RWPE2 (cell line): Measurements from ENCODE around the gene GOT1.

ENCODE experiments used
- ATAC-seq: fragments of 200-7000 bp; cut with Tn5 transposase; 3 replicates; pipeline ENCODE4 v1.9.1; 2021; ENCODE audit warnings: low read depth
- DNase-seq: peaks from one replicate; pipeline ENCODE4 v3.0.0-alpha.2; 2020; ENCODE audit warnings: low spot score
- H3K27ac ChIP-seq: fragments of 450-650 bp; 2 replicates; pipeline ENCODE4 v1.5.1; 2017; ENCODE audit warnings: mild to moderate bottlenecking; ENCODE audit not compliant: poor library complexity, severe bottlenecking
- H3K27me3 ChIP-seq: fragments of 250-450 bp; sonication (Bioruptor Pico); 2 replicates; pipeline ENCODE4 v1.5.1; 2021; ENCODE audit warnings: mild to moderate bottlenecking, moderate library complexity; ENCODE audit not compliant: insufficient read depth, poor library complexity, severe bottlenecking
- H3K36me3 ChIP-seq: fragments of 250-450 bp; sonication (Bioruptor Pico); 2 replicates; pipeline ENCODE4 v1.5.1; 2020; ENCODE audit warnings: low read depth, mild to moderate bottlenecking, moderate library complexity
- H3K4me1 ChIP-seq: fragments of 250-450 bp; sonication (Bioruptor Pico); 2 replicates; pipeline ENCODE4 v1.5.1; 2021; ENCODE audit warnings: mild to moderate bottlenecking, moderate library complexity; ENCODE audit not compliant: insufficient read depth, poor library complexity, severe bottlenecking
- H3K4me3 ChIP-seq: fragments of 250-450 bp; sonication (Bioruptor Pico); 2 replicates; pipeline ENCODE4 v1.5.1; 2021; ENCODE audit warnings: mild to moderate bottlenecking, moderate library complexity; ENCODE audit not compliant: severe bottlenecking
- H3K9me3 ChIP-seq: fragments of 250-450 bp; sonication (Bioruptor Pico); 2 replicates; pipeline ENCODE4 v1.5.1; 2021; ENCODE audit warnings: mild to moderate bottlenecking, moderate library complexity; ENCODE audit not compliant: severe bottlenecking
- CTCF ChIP-seq: fragments of 450-650 bp; IDR thresholded peaks from one replicate; pipeline ENCODE4 v1.5.1; 2017; ENCODE audit warnings: mild to moderate bottlenecking, moderate library complexity; ENCODE audit not compliant: poor library complexity, severe bottlenecking

GOT1 gene

DNA sequence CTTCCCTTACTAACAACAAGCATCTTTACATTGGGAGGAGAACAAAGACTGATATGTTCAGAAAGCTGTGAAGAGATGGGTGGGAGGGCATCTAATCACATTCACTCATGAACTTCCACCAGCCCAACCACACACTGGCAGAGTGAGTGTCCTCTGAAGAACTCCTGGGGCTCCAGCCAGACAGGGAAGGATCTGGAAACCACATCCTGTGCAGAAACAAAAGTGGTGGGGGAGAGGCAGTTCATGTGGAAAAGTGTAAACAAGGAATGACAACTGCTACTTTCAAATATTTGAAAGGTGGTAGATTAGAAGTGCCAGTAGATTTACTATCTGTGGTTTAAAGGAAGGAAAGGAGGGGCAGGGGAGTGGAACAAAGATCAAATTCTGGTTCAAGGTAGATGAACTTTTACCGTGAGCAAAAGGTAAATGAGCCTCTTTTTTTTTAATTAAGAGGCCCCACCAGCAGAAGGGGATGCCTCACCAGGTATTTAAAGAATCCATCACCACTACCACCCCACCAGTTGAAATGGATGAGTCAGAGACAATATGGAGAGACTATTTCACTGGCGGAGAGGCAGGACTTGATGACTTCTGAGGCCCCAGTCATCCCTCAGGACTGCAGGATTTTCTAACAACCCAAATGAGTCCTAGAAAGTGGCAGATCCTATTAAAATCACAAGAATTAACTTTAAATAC is 34.5 kb downstream of the GOT1 start:
- Histone ChIP-seq H3K27me3 (no peaks in the 10 kb centered on the region), H3K36me3 (peaks cover 45% of the 10 kb centered on the region), H3K4me3 (no peak overlapping the region), H3K9me3 (no peaks in the 10 kb centered on the region), H3K27ac (peak overlapping the region; percentile 92), H3K4me1 (peaks cover 54% of the 10 kb centered on the region)
- no peak for TF ChIP-seq CTCF
- ATAC-seq = peak; percentile 78
- DNase-seq = peak; percentile 82

GRCh38 chr10:99394761-99395386 is 35.5 kb downstream of the GOT1 start:
- Histone ChIP-seq H3K4me1 (peaks cover 54% of the 10 kb centered on the region), H3K27me3 (no peaks in the 10 kb centered on the region), H3K9me3 (no peaks in the 10 kb centered on the region), H3K27ac (peak overlapping the region; percentile 92), H3K36me3 (peaks cover 35% of the 10 kb centered on the region), H3K4me3 (no peak overlapping the region)
- DNase-seq (no peak), ATAC-seq (peak; percentile 60)
- no peak for TF ChIP-seq CTCF

DNA sequence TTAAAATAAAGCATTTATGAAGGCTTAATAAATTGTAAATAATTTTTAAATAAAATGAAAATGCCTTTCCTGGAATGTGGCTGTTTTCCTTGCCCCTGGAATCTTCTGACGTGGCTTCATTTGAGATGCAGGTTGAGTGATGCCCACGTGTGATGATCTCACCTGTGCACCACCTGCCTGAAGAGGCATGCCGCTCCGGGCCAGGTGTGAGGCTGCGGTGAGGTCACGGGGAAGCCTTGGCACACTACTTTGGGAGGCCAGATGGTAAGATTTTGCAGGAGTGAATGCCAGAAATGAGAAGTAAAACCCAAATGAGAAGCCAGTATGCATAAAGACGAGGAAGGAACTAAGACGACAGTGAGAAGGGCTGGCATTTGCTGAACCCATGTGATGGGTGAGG is 36.2 kb downstream of the GOT1 start:
- peak overlapping the region; percentile 92 for H3K27ac ChIP-seq
- DNase-seq = peak; percentile 80

DNA sequence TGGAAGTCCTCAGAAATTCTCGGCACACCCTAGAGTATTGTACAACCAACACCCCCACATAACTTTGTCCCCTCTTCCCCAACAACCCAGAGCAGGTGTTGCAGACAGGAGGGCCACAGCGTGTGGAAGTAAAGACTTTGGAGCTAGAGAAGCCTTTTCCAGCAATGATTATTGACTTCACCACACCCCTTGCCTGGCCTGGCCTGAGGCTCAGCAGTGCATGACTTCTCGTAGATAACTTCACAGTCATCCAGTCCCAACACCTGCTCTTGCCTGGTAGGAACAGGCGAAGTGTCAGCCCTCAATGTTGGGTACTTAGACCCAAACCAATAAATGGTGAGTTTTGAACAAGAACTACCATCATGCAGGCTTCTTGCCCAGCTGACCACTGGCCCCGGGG is 36.7 kb downstream of the GOT1 start:
- no peak overlapping the region for H3K4me3 ChIP-seq
- H3K9me3 ChIP-seq = no peaks in the 10 kb centered on the region
- H3K4me1 ChIP-seq = peaks cover 54% of the 10 kb centered on the region
- peak overlapping the region; percentile 92 for H3K27ac ChIP-seq
- H3K27me3 ChIP-seq = no peaks in the 10 kb centered on the region
- TF ChIP-seq CTCF = no peak
- ATAC-seq = no peak
- DNase-seq = no peak
- H3K36me3 ChIP-seq = peaks cover 23% of the 10 kb centered on the region

More for the DNA sequence above, 36.2 kb downstream of the GOT1 start:
- no peak for TF ChIP-seq CTCF
- Histone ChIP-seq H3K4me3 (no peak overlapping the region), H3K36me3 (peaks cover 29% of the 10 kb centered on the region), H3K9me3 (no peaks in the 10 kb centered on the region), H3K27me3 (no peaks in the 10 kb centered on the region), H3K4me1 (peaks cover 54% of the 10 kb centered on the region)
- peak; percentile 28; the same call in 2 of the 3 replicates for ATAC-seq

DNA sequence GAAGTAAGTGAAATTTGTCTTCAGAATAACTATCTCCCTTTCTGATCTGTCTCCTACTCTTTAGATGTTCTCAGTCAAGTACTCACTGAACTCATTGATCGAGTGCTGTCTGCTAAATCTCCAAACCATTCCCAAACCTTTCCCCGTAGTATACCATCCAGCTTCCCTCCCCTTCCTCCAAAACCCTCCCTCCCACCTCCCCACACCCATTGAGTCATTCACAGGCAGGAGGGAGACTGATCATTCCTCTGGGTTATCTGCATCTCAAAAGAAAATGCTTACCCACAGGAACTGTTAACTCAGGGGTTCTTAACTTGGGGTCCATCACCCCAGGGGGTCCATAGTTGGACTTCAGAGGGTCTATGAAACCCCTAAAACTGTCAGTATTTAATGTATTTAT is 37.4 kb downstream of the GOT1 start:
- Histone ChIP-seq H3K9me3 (no peaks in the 10 kb centered on the region), H3K27me3 (no peaks in the 10 kb centered on the region), H3K27ac (no peak overlapping the region), H3K36me3 (peaks cover 17% of the 10 kb centered on the region), H3K4me3 (no peak overlapping the region), H3K4me1 (peaks cover 54% of the 10 kb centered on the region)
- no peak for DNase-seq
- TF ChIP-seq CTCF = no peak
- ATAC-seq = no peak
